Embryonic facial prominence (tissue), 1 donor: ENCODE results near the gene ARAP3.
"Not testable (repeated sequence)": the region's sequence is repeated elsewhere in the genome, so short reads cannot be mapped to it uniquely, and the experiment has no call there.

Source experiments
- DNase-seq: peaks from one replicate; pipeline ENCODE4 v3.0.0-alpha.2; 2016; ENCODE audit errors: extremely low spot score

The ARAP3 gene

GRCh38 chr5:141681695-141682641, at the start of gene ARAP3:
Gene ARAP3 (minus strand): TSS chr5:141682230. CDS start chr5:141680486, 1,744 bp downstream.
- DNase-seq, result no peak

- DNase-seq, result no peak
These were observed 47.5 kb upstream of the ARAP3 start for GRCh38 chr5:141729387-141730006.

GRCh38 chr5:141725891-141726290, 43.9 kb upstream of the ARAP3 start:
- no peak for DNase-seq

DNA sequence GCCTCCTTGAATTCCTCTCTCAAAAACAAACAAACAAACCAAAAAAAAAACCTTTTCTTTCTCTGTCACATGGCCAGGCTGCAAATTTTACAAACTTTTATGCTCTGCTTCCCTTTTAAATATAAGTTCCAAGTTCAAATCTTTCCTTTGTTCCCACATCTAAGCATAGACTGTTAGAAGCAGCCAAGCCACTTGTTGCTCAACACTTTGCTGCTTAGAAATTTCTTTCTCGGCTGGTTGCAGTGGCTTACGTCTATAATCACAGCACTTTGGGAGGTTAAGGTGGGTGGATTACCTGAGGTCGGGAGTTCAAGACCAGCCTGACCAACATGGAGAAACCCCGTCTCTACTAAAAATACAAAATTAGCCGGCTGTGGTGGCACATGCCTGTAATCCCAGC, 43.1 kb upstream of the ARAP3 start:
- not testable (repeated sequence) for DNase-seq

DNA sequence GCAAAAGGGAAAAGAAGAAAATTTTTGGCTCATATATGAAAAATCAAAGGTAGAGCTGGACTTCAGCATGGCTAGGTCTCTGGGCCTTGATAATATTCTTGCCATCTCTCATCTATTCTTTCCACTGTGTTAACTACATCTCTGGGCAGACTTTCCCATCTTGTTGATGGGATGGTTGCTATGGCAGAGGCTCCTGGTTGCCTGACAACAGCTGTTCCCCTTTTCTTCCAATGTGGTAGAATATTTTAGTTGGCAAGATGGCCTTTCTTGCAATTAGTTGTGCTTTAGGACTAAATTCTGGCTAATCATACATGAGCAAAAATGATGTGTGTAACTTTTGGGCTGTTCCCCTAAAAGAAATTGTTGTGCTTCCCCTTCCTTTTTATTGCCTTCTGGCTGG, 40.2 kb upstream of the ARAP3 start:
- DNase-seq, result no peak

DNA sequence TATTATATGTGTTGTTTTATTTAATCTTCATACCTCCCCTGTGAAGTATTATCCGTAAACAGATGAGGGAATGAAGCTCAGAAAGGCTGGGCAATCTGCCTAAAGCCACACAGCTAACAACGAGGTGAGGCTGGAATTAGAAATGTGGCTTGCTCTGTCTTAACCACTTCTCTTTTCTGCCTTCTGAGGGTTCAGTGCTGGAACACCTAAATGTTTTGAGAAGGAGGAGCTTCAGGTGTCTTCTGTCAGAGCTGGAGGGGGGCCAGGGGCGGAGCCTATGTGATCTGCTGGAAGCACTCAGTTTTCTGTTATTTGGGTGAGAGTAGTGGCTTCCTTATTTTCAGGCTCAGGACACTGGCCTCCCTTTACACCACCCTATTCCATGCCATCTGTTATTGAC, 35.0 kb upstream of the ARAP3 start:
- no peak for DNase-seq

DNA sequence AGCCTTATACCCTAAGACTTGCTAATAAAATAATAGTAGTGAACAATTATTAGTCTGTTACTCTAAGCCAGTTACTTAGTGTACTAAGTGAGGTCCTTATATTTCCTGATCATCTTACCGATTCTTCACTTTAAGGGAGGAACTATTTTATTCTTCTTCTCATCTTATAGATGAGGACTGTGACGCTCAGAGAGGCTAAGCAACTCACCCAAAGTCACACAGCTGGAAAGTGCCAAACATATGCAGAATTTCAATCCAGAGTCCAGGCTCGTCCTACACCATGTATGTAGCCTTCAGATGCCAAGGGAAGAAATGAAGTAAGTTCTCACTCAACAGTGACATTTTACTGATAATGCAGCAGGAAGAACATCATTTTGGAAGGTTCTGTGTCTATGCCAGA, 34.4 kb upstream of the ARAP3 start:
- DNase-seq, result no peak

DNA sequence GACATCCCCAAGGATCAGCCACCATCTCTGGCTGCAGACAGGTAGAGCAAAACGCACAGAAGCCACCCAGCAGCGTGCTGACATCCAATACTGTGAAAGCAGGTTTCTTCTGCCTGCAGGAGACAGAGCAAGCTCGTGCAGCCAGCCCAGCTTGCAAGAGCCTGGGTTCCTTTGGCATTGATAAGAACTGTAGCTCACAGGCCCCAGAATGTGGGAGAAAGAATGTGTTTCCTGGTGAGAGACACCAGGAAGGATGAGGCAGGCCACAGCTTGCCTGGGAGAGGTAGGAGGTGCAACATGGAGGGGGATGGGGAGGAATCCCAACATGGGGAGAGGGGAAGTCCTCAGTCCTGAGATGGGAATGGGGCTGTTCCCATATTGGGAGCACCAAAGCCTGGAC, 34.0 kb upstream of the ARAP3 start:
- DNase-seq, result no peak

- no peak for DNase-seq
These were observed 33.4 kb upstream of the ARAP3 start for GRCh38 chr5:141715346-141715905.

DNA sequence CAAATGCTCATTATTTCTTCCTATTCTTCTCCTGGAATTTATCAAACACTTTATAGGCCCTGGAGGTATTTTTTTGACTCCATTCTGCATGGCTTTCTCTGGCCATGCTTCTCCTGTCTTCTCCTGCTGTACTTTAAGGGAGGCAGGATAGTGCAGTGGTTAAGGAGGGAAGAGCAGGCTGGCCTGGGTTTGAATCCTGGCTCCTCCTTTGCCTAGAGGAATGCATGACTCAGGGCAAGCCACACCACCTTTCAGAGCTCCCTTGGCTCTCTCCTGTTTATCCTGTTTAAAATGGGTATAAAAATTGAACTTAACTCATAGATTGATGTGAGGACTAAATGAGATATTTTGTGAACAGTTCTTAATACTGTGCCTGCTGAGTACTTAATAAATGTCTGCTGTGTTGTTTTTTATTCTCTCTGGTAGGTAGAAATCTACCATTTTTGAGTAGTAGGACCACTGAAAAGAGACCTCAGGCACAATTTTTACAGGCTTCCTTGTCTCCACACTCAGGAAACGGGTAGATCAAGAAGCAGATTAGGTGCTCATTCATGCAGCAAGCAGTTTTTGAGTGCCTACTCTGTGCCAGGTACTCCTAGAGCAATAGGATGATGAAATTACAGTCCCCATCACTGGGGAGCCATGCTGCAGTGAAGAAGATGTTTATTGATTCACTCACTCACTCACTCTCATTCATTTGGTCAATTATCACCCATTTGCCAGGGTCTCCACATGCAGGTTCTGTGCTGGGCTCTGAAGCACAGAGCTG, 32.7 kb upstream of the ARAP3 start:
- DNase-seq, result no peak

GRCh38 chr5:141713616-141714309, 31.7 kb upstream of the ARAP3 start:
- DNase-seq, result no peak

DNA sequence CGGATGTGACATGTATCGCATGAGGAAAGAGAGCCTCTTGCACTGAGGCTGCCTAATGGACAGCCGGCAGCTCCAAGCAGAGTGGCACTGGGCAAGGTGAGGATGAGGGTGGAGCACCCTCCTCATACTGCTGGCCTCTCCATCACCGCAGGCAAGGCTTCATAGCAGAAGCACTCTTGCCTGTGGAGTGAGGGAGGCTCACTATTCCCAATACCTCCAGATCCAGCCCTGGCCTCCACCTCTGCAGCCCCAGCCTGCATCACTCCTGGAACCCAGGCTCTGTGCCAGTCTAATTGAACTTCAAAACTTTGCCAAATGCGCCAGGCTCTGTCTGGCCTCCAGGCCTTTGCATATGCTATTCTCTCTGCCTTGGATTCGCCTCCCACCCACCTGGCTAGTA, 29.7 kb upstream of the ARAP3 start:
- DNase-seq, result no peak

DNA sequence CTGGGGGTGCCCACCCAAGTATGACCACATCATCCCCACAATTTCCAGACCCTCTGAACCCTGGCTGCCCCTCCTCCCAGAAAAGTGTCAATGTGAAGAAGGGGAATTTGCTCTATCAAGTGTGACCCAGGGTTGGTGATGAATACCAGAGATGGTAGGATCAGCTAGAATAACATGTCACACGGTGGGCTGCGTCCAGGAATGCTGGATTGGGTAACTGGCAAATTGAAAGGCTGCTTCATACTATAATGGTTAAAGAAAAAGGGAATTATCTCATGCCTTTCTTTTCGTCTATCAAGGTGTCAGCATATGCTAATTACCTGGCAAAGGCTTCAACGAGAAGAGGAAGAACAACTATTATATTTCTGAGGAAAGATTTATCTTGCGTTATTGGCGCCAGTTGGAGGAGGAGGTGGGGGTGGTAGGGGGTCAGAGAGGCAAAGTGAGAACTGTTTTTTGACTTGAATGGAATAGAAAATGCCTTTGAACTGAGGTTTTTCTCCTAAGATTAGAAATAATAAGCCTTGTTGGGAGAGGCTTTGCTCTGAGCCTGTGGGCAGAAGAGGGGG, 27.8 kb upstream of the ARAP3 start:
- DNase-seq, result no peak

DNA sequence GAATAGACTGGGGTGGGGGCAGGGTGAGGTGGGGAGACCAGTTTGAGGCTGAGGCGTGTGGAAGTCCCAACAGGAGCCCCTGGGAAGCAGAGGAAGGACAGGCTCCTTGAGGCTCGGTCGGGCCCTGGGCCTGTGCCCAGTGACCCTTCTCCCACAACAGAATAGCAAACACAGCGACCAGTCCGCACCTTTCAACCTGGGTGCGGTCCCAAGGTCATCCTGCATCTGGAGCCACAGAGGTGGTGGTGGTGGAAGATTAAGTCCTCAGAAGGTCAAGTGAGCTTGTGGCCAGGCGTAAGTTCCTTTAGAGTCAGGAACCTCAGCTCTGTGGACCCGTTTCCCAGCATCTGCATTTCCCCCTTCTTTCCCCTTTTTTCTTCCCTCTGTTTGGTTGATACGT, 26.0 kb upstream of the ARAP3 start:
- no peak for DNase-seq

- no peak for DNase-seq
These were observed 25.5 kb upstream of the ARAP3 start for GRCh38 chr5:141707510-141707909.

DNA sequence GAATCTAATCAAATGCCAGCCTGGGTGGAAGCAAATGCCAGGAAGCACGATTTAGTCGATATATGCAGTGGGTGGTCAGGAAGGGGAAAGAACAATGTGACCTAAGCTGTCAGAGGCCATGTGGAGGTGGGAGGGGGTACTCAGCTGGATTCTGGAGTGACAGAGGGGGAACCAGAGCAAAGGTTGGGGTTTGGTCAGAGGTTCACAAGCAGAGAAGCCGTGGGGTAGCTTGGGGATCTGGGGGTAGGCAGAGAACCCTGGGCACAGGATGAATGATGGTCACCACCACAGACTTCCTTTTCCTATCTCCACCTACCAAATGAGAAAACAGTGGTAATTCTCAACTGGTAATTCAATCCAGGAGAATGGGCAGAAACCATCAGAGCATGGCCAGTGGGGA, 24.1 kb upstream of the ARAP3 start:
- no peak for DNase-seq

GRCh38 chr5:141705469-141705868, 23.4 kb upstream of the ARAP3 start:
- no peak for DNase-seq

GRCh38 chr5:141704782-141705297, 22.8 kb upstream of the ARAP3 start:
- DNase-seq, result no peak

DNA sequence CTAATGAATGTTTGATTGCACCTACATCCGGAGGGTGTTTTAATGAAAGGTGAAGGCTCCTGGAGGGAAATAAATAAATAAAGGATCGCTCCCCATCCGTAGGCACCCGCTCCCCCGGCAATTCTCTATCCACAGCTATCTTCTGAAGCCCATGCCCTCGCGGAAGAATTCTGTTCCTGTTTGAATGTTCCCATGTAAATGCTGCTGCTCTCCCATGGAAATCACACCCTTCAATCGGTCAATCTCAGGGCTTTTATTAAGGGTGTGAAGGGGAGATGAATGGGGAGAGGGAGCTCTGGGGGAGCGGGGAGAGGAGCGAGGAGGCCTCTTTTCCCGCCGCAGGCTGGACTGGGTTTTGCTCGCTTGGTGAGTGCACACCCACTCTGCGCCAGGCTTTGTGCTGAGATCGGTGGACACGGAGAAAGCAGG, 21.1 kb upstream of the ARAP3 start:
- no peak for DNase-seq

GRCh38 chr5:141701360-141702119, 19.5 kb upstream of the ARAP3 start:
- no peak for DNase-seq
